ENCODE measurements around the gene DHRS2. TPM values are rescaled to one million over a fixed set of nuclear protein-coding genes. Genes with fewer than 3 reads are reported as not detected.
A peak's percentile ranks its signal among the peaks of the same experiment; 100 is the strongest.

Gene DHRS2
- total and polyA plus RNA-seq, 2 of the 13 experiments (the other 11 are each of a cell fraction or from before 2014, with no cell fraction given), result 1,621 to 3,021 TPM

DNA sequence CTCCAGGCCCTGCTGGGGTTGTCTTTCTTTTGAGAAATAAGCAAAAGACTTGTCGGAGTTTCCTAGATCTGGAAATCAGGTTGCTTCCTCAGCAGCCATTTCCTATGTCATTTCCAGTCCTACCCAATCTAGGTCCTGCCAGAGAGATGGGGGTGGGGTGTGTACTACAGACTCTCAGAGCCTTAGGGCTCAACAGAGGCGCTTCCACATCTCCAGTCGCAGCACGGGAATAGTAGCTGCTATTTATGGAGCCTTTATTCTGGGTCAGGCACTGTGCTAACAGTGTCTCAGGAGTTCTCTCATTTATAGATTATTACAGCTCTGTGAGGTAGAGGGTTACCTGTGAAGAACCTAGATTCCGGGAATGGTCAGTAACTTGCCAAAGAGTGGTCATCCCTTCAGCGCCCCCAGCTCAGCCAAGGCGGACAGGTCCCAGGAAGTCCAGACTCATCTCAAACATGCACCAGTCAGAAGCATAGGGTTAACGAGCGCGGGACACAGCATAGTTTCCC, 21.9 kb downstream of the DHRS2 start:
- POLR2A ChIA-PET, result interaction anchor here (0.7 to 2.3 kb wide), 5 partner anchors 8 to 22 kb away, joined by 3 to 11 read pairs (median 4); partner anchors contain the start of gene DHRS2
- no peak for FAIRE-seq

More for the DNA sequence above, 21.9 kb downstream of the DHRS2 start:
- H3K79me2 ChIP-seq (ENCODE audit: insufficient read depth, low read length), result no peaks in the 10 kb centered on the region
- BruUV-seq (replicated peaks), result no TSS peak
- TF ChIP-seq ZNF703 (CRISPR knock-in tag; IDR thresholded peaks at IDR 0.05; ENCODE audit: borderline replicate concordance), result 0 out of 2 replicates have a peak, but pooled peaks have one; percentile 5
- no peak for TF ChIP-seq SATB2 (CRISPR knock-in tag; IDR thresholded peaks at IDR 0.05)
- no peak for TF ChIP-seq ZBTB34 (CRISPR knock-in tag; IDR thresholded peaks at IDR 0.05)
- TF ChIP-seq ATF1 (CRISPR knock-in tag; IDR thresholded peaks at IDR 0.05), result no peak
- 0 out of 2 replicates have a peak, but pooled peaks have one; percentile 18 for TF ChIP-seq NFAT5 (CRISPR knock-in tag; IDR thresholded peaks at IDR 0.05)
- 33% methylated on average over 10 of the region's 10 CpGs for WGBS (ENCODE audit: low lambda C conversion rate)
- CTCF ChIA-PET (ENCODE audit: low intra/inter-chr PET ratio, low total read pairs), result no interaction called here
- H3K9ac ChIP-seq (ENCODE audit: insufficient read depth, low read depth, low read length), result no peak overlapping the region
- H3K27ac ChIP-seq (ENCODE audit: extremely low read length, insufficient read depth, low read length), result no peak overlapping the region
- peaks cover 5 to 30% of the 10 kb centered on the region in 2 experiments; a peak in 3 of 5 replicates for H3K27me3 ChIP-seq (ENCODE audit: control insufficient read depth in 1 of 2, insufficient read depth in 2 of 2, low read length in 2 of 2)
- no peak for DNase-seq (ENCODE audit: low spot score)
- H3K4me3 ChIP-seq (replicated peaks in 1 of 3; ENCODE audit: insufficient read depth in 1 of 3, low read depth in 2 of 3, low read length in 3 of 3), result no peak overlapping the region
- no peak overlapping the region for H3K4me2 ChIP-seq (ENCODE audit: low read depth, low read length)
- in situ Hi-C loops (cut with HindIII; ENCODE audit: extremely low pct_ligation_motif_present, low pct_unique_long_range_greater_than_20kb), result no loop called here
- no peaks in the 10 kb centered on the region for H3K4me1 ChIP-seq (ENCODE audit: insufficient read depth, low read length)
- no peak for ATAC-seq
- H3K36me3 ChIP-seq (replicated peaks in 1 of 2; ENCODE audit: control insufficient read depth in 1 of 2, insufficient read depth in 2 of 2, low read length in 2 of 2), result no peaks in the 10 kb centered on the region
- no peaks in the 10 kb centered on the region for H4K20me1 ChIP-seq (ENCODE audit: insufficient read depth, low read length)
- no peak overlapping the region for H2AFZ ChIP-seq (ENCODE audit: low read length)
- intact Hi-C loops (cut with micrococcal nuclease; ENCODE audit: unreplicated experiment), result no loop called here
- H3K9me3 ChIP-seq (ENCODE audit: low read length), result no peaks in the 10 kb centered on the region

Data from HepG2 (cell line).